ENCODE results near the gene PPP2R2D.
"Not testable (repeated sequence)": the region's sequence is repeated elsewhere in the genome, so short reads cannot be mapped to it uniquely, and the experiment has no call there.

GRCh38 chr10:131987301-131987700 lies 86.5 kb downstream of the PPP2R2D start:
- not testable (repeated sequence) for TF ChIP-seq CTCF (conservative IDR thresholded peaks at IDR 0.05; ENCODE audit: low read length); EZH2phosphoT487 (IDR thresholded peaks at IDR 0.05; ENCODE audit: borderline replicate concordance, low read depth, low read length)

All from OCI-LY7 (cell line).